Ovary (tissue), 3 donors: ENCODE results near the gene POU6F2.

Experiments used
- CTCF ChIP-seq, 3 donors: fragments of 450-650 bp in 2 of 3; fragments of 200-600 bp in 1 of 3; IDR thresholded peaks; one replicate each; pipeline versions ENCODE4 v1.5.1 to v1.8.0; 2016 to 2022; ENCODE audit warnings: antibody characterized with exemption in 3 of 3, mild to moderate bottlenecking in 1 of 3
- EP300 ChIP-seq: sonication (generic); formaldehyde crosslinking; IDR thresholded peaks from one replicate; pipeline ENCODE4 v1.6.1; 2017; ENCODE audit warnings: antibody characterized with exemption
- POLR2A ChIP-seq: fragments of 450-650 bp; IDR thresholded peaks from one replicate; pipeline ENCODE4 v1.6.1; 2017; ENCODE audit warnings: antibody characterized with exemption, mild to moderate bottlenecking, moderate library complexity
- donor health status: DM: no; HTN: no; CAD: no.

- TF ChIP-seq CTCF (IDR thresholded peaks at IDR 0.05) (no peak), POLR2A (no peak), EP300 (no peak)
Observed at GRCh38 chr7:39417642-39418041, 439.9 kb downstream of the POU6F2 start.
